Astrocyte (in vitro differentiated cells and primary cell): ENCODE results near the gene SPCS1. TPM values are rescaled to one million over a fixed set of nuclear protein-coding genes. Genes with fewer than 3 reads are reported as not detected.
A peak's percentile ranks its signal among the peaks of the same experiment; 100 is the strongest.

Source experiments
- DNase-seq: peaks from one replicate; pipeline ENCODE4 v3.0.0-alpha.2; 2010; ENCODE audit warnings: low read depth
- FAIRE-seq: peaks from 2 replicates; lab custom pipeline; 2011; peaks lifted over from hg19 to GRCh38; lab: Jason Lieb, UNC
- H2AFZ ChIP-seq: 2 replicates; pipeline ENCODE4 v1.6.0; 2012; ENCODE audit warnings: low read depth, low read length, inconsistent platforms
- H3K27ac ChIP-seq: 2 replicates; pipeline ENCODE4 v1.5.1; 2011; ENCODE audit warnings: low read depth, low read length, inconsistent platforms
- H3K27me3 ChIP-seq: 2 replicates; pipeline ENCODE4 v1.6.0; 2011; ENCODE audit warnings: low read length, inconsistent platforms; ENCODE audit not compliant: insufficient read depth
- H3K36me3 ChIP-seq: 2 replicates; pipeline ENCODE4 v1.5.1; 2011; ENCODE audit warnings: low read length, inconsistent platforms; ENCODE audit not compliant: insufficient read depth
- H3K4me1 ChIP-seq: 2 replicates; pipeline ENCODE4 v1.5.1; 2011; ENCODE audit warnings: low read length, inconsistent platforms; ENCODE audit not compliant: insufficient read depth
- H3K4me2 ChIP-seq: 2 replicates; pipeline ENCODE4 v1.6.0; 2012; ENCODE audit warnings: low read length, inconsistent platforms
- H3K4me3 ChIP-seq: 2 replicates; pipeline ENCODE4 v1.5.1; 2011; ENCODE audit warnings: low read depth, mild to moderate bottlenecking, low read length, inconsistent platforms; ENCODE audit not compliant: insufficient read depth
- H3K79me2 ChIP-seq: 2 replicates; pipeline ENCODE4 v1.6.0; 2012; ENCODE audit warnings: mild to moderate bottlenecking, low read length, inconsistent platforms; ENCODE audit not compliant: insufficient read depth
- H3K9ac ChIP-seq: 2 replicates; pipeline ENCODE4 v1.6.0; 2012; ENCODE audit warnings: mild to moderate bottlenecking, low read length, inconsistent platforms
- H3K9me3 ChIP-seq: 2 replicates; pipeline ENCODE4 v1.5.1; 2012; ENCODE audit warnings: low read depth, mild to moderate bottlenecking, low read length, inconsistent platforms; ENCODE audit not compliant: insufficient read depth
- H4K20me1 ChIP-seq: 2 replicates; pipeline ENCODE4 v1.6.0; 2012; ENCODE audit warnings: low read length, inconsistent platforms; ENCODE audit not compliant: insufficient read depth
- H3K27ac Mint-ChIP-seq: one replicate; pipeline ENCODE4 v1.8.0; 2021; ENCODE audit warnings: mild to moderate bottlenecking, mixed read lengths; ENCODE audit not compliant: unreplicated experiment
- H3K27me3 Mint-ChIP-seq: one replicate; pipeline ENCODE4 v1.8.0; 2021; ENCODE audit warnings: low read depth, mixed read lengths; ENCODE audit not compliant: unreplicated experiment
- H3K36me3 Mint-ChIP-seq: one replicate; pipeline ENCODE4 v1.8.0; 2021; ENCODE audit warnings: low read depth, mixed read lengths; ENCODE audit not compliant: unreplicated experiment
- H3K4me1 Mint-ChIP-seq: one replicate; pipeline ENCODE4 v1.8.0; 2021; ENCODE audit warnings: low read depth, mixed read lengths; ENCODE audit not compliant: unreplicated experiment
- H3K4me3 Mint-ChIP-seq: one replicate; pipeline ENCODE4 v1.8.0; 2021; ENCODE audit warnings: mild to moderate bottlenecking, moderate library complexity, mixed read lengths; ENCODE audit not compliant: unreplicated experiment
- H3K9me3 Mint-ChIP-seq: one replicate; pipeline ENCODE4 v1.8.0; 2021; ENCODE audit warnings: mild to moderate bottlenecking, mixed read lengths; ENCODE audit not compliant: unreplicated experiment
- EZH2 ChIP-seq: IDR thresholded peaks from 2 replicates; pipeline ENCODE4 v1.6.1; 2012; ENCODE audit warnings: mild to moderate bottlenecking, low read length, inconsistent platforms; ENCODE audit not compliant: insufficient read depth
- total RNA-seq: library from RNA; stranded (reverse); gene quantifications from 2 replicates; pipeline ENCODE4 v1.2.1, GENCODE V29; 2021
- TF ChIP-seq, protein P1 (sequence below): IDR thresholded peaks from 2 replicates; pipeline ENCODE4 v1.5.1; 2011; ENCODE audit warnings: low read depth, mild to moderate bottlenecking, inconsistent platforms, low read length, moderate library complexity; ENCODE audit not compliant: insufficient read depth

SPCS1 gene
- total RNA-seq, 1 donor from 2014 or later = 110 TPM

DNA sequence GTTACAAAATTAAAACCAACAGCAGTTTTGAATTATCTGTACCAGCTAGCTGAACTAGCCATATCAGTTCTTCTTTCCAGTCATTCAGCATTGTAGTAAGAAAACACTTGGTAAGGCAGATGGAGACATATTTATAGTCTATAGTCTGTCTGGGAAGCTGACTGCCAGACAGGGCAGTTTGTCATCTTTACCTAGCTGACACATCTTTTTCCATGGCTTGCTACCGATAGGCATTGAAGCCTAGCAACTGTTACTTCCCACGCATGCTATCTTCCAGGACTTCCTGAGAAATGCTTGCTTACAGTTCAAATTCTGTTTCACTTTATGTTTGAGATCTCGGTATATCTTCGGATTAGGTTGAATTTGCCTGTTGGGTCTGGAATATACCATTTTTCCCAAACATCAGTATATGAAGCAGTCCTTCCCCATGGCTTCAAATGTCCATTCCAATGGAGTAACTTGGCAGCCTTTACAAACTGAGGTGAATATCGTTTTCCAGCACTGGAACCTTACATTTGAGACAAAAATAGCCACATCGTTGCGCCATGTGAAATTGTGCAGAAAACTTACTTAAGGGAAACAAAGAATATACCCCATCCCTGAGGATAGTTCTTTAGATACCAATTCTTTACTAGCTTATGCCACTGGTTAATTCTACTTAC lies 11.2 kb upstream of the SPCS1 start:
- H3K36me3 ChIP-seq = peaks cover 73% of the 10 kb centered on the region
- DNase-seq (no peak), FAIRE-seq (no peak)
- H3K9me3 Mint-ChIP-seq = no peaks in the 10 kb centered on the region
- peaks cover 32% of the 10 kb centered on the region for H3K4me1 Mint-ChIP-seq
- no peak overlapping the region for H3K4me2 ChIP-seq
- no peak overlapping the region for H3K9ac ChIP-seq
- peak overlapping the region; percentile 19 for H3K27ac Mint-ChIP-seq
- H3K27ac ChIP-seq = peak overlapping the region; percentile 12
- no peak overlapping the region for H3K4me3 ChIP-seq
- H3K4me3 Mint-ChIP-seq = no peak overlapping the region
- peaks cover 30% of the 10 kb centered on the region for H3K36me3 Mint-ChIP-seq
- H3K27me3 Mint-ChIP-seq = no peaks in the 10 kb centered on the region
- no peaks in the 10 kb centered on the region for H3K4me1 ChIP-seq
- TF ChIP-seq, protein P1, sequence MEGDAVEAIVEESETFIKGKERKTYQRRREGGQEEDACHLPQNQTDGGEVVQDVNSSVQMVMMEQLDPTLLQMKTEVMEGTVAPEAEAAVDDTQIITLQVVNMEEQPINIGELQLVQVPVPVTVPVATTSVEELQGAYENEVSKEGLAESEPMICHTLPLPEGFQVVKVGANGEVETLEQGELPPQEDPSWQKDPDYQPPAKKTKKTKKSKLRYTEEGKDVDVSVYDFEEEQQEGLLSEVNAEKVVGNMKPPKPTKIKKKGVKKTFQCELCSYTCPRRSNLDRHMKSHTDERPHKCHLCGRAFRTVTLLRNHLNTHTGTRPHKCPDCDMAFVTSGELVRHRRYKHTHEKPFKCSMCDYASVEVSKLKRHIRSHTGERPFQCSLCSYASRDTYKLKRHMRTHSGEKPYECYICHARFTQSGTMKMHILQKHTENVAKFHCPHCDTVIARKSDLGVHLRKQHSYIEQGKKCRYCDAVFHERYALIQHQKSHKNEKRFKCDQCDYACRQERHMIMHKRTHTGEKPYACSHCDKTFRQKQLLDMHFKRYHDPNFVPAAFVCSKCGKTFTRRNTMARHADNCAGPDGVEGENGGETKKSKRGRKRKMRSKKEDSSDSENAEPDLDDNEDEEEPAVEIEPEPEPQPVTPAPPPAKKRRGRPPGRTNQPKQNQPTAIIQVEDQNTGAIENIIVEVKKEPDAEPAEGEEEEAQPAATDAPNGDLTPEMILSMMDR = no peak
- no peak for TF ChIP-seq EZH2
- H4K20me1 ChIP-seq = peaks cover 62% of the 10 kb centered on the region
- H3K79me2 ChIP-seq = peaks cover 39% of the 10 kb centered on the region
- H3K27me3 ChIP-seq = no peaks in the 10 kb centered on the region
- H3K9me3 ChIP-seq = no peaks in the 10 kb centered on the region
- H2AFZ ChIP-seq = no peak overlapping the region

DNA sequence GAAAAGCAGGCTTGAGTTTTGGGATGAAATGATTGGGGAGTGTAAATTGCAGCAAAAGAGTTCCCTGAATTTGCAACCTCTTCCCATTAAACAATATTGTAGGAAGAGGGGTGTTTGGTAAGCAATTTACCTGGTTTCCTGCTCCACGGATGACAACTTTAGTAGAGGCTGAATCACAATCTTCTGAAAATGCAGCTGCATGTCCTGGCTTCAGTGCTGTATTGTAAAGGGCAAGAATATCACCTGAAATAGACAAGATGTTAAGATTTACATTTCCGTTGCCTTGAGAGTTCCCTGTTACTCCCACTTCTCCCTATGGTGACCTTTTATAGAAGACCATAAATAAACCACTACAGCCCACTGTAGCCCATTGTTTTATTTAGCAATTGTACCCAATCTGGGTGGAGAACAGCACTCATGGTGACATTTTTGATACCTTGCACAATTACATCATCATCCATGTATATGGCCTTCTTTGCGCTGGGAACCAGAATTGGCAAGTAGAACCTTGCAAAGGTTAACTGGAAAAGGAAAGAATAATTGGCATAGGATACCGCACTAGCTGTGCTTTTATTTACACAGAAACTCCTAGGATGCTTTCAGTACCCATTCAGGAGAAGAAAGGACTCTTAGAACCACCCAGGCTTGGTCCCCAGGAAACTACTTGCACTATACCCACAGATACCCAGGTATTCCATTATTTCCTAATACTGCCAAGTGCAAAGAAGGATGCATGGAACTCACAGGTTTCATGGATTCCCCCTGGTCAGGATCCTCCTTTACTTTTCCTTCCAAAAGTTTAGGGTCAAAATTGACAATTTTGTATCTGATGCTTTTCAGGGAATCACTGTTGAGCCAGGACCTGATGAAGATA lies 9.9 kb upstream of the SPCS1 start:
- Histone ChIP-seq H3K9me3 (no peaks in the 10 kb centered on the region), H4K20me1 (peaks cover 53% of the 10 kb centered on the region), H3K4me3 (no peak overlapping the region), H3K27me3 (no peaks in the 10 kb centered on the region), H3K36me3 (peaks cover 65% of the 10 kb centered on the region), H3K79me2 (peaks cover 42% of the 10 kb centered on the region), H2AFZ (no peak overlapping the region), H3K9ac (no peak overlapping the region), H3K4me1 (no peaks in the 10 kb centered on the region), H3K4me2 (no peak overlapping the region), H3K27ac (no peak overlapping the region)
- no peaks in the 10 kb centered on the region for H3K27me3 Mint-ChIP-seq
- H3K27ac Mint-ChIP-seq = no peak overlapping the region
- peaks cover 22% of the 10 kb centered on the region for H3K36me3 Mint-ChIP-seq
- FAIRE-seq (no peak), DNase-seq (no peak)
- no peaks in the 10 kb centered on the region for H3K9me3 Mint-ChIP-seq
- H3K4me1 Mint-ChIP-seq = peaks cover 26% of the 10 kb centered on the region
- TF ChIP-seq EZH2 = no peak
- TF ChIP-seq, protein P1 = no peak
- no peak overlapping the region for H3K4me3 Mint-ChIP-seq
